NOMO-1 treated with DMSO at 0.1 percent for 48 hours (cell line): ENCODE results near the gene ENOX1.
"Not testable (repeated sequence)": the region's sequence is repeated elsewhere in the genome, so short reads cannot be mapped to it uniquely, and the experiment has no call there.

Experiments
- DNase-seq: peaks from one replicate; lab custom pipeline; 2025; ENCODE audit not compliant: unreplicated experiment; lab: John Stamatoyannopoulos, UW

The ENOX1 gene

GRCh38 chr13:43180837-43181236 lies 605.9 kb downstream of the ENOX1 start:
- no peak for DNase-seq

GRCh38 chr13:43180036-43180660 lies 606.6 kb downstream of the ENOX1 start:
- DNase-seq = no peak

GRCh38 chr13:43171489-43171888 lies 615.3 kb downstream of the ENOX1 start:
- no peak for DNase-seq

GRCh38 chr13:43170506-43170905 lies 616.3 kb downstream of the ENOX1 start:
- DNase-seq = peak; percentile 25

- not testable (repeated sequence) for DNase-seq
Observed at GRCh38 chr13:43168434-43168833, 618.3 kb downstream of the ENOX1 start.

- no peak for DNase-seq
Observed at GRCh38 chr13:43167731-43168130, 619.0 kb downstream of the ENOX1 start.

GRCh38 chr13:43166644-43167457 lies 619.9 kb downstream of the ENOX1 start:
- DNase-seq = no peak
